GM21619 (cell line): ENCODE results near the gene OXA1L.
"Not testable (repeated sequence)": the region's sequence is repeated elsewhere in the genome, so short reads cannot be mapped to it uniquely, and the experiment has no call there.

ENCODE experiments used
- ATAC-seq: cut with Tn5 transposase; IDR thresholded peaks from one replicate; pipeline ENCODE4 v1.9.1; 2021; ENCODE audit not compliant: unreplicated experiment

OXA1L gene

DNA sequence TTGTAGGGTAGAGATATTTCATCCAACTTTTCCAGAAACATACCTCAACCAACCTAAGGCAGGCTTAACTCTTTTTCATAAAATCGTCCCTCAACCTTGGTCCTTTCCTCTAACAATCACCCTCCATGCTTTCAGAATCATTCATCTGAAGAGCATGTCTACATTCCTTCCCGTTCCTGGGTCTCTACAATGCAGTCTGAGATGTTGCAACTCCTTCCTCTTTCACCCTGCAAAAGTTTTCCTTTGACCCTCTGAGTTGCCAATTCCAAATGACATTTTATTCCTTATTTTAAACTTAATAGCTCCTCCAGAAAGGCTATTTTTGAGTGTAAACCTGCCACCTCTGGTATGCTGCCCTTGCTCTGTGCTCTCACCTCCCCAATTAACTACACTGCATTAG lies 32.0 kb downstream of the OXA1L start:
- ATAC-seq = no peak

DNA sequence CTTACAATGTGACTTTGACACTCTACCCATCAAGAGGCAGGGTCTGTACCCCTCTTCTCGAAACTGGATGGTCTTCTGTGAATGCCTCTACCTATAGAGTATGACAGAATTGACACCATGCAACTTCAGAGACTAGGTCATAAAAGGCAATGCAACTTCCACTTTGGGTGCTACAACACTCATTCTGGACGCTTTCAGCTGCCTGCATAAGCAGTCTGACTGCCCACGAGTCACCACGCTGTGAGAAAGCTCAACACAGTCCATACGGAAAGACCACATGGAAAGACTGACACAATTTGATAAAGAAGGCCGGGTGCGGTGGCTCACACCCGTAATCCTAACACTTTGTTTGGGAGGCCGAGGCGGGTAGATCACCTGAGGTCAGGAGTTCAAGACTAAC lies 33.9 kb downstream of the OXA1L start:
- no peak for ATAC-seq

DNA sequence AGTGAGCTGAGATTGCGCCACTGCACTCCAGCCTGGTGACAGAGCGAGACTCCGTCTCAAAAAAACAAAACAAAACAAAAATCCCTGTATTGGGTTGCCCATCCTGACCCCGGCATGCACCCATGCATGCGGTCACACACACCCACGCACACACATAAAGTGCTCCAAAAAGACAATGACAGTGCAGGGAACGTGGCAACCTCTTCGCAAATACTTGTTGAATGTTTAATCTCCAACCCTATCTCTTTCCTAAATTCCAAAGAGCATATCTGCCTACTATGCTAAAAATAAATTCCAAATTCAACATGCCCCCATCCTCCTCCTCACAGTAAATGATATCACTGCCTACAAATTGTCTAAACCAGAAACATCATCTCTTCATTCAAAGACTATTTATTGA lies 35.2 kb downstream of the OXA1L start:
- ATAC-seq = no peak

DNA sequence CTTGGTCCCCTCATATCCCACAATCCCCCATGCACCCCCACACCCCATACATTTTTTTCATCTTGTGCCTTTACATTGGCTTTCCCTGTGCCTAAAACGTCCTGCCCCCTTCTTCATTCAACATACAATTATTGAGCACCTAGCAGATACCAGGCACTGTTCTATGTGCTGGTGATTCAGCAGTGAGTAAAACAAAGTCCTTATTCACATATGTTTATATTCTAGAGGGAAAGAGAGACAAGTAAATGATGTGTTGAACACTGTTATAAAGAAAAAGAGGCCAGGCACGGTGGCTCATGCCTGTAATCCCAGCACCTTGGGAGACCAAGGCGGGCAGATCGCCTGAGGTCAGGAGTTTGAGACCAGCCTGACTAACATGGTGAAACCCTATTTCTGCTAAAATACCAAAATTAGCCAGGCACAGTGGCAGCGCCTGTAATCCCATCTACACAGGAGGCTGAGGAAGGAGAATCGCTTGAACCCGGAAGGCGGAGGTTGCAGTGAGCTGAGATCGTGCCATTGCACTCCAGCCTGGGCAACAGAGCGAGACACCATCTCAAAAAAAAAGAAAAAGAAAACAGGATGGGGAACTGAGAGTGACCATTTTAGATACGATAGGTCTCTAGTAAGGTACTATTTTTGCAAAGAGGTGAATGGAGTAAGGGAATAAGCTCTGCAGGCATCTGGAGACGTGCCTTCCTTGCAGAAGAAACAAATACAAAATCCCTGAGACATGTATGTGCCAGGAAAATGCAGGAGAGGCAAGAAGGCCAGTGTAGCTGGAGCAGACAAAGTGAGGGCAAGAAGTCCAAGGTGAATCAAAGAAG lies 36.6 kb downstream of the OXA1L start:
- peak; percentile 46 for ATAC-seq

DNA sequence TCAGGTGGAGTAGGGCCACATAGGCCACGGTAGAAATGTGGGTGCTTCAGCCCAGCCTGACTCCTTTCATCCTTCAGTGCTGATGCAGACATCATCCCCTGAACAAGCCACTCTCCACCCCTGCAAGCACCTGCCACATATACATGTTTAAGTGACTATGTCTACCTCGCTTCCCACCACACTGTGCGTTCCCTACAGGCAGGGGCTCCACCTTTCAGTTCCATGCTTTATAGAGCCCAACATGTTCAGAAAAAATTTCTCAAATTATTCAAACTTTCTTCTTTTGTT lies 37.1 kb downstream of the OXA1L start:
- ATAC-seq = peak; percentile 33

DNA sequence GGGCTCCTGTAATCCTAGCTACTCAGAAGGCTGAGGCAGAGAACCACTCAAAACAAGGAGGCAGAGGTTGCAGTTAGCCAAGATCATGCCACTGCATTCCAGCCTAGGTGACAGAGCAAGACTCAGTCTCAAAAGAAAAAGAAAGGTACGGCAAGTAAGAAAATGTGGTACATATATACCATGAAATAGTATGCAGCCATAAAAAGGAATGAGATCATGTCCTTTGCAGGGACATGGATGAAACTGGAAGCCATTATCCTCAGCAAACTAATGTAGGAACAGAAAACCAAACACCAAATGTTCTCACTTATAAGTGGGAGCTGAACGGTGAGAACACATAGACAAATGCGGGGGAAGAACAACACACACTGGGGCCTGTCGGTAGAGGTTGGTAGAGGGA lies 38.7 kb downstream of the OXA1L start:
- not testable (repeated sequence) for ATAC-seq

DNA sequence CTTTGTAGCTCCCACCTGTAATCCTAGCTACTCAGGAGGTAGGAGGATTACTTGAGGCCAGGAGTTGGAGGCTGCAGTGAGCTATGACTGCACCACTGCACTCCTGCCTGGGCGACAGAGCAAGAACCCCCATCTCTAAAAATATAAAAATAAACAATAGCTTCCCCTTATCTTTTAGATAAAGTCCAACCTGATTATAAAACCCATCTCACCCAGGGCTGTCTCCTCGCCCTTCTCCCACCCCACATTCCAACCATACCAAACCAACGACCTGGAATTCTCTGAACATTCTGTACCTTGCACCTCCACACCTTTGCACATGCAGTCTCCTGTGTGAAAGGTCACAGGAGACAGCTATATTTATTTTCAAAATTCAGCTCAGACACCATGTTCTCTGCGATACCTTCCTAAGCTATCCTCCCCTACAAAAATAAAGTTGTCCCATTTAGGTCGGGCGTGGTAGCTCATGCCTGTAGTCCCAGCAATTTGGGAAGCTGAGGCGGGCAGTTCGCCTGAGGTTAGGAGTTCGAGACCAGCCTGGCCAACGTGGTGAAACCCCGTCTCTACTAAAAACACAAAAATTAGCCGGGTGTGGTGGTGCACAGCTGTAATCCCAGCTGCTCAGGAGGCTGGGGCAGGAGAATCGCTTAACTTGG lies 41.1 kb downstream of the OXA1L start:
- ATAC-seq = no peak

DNA sequence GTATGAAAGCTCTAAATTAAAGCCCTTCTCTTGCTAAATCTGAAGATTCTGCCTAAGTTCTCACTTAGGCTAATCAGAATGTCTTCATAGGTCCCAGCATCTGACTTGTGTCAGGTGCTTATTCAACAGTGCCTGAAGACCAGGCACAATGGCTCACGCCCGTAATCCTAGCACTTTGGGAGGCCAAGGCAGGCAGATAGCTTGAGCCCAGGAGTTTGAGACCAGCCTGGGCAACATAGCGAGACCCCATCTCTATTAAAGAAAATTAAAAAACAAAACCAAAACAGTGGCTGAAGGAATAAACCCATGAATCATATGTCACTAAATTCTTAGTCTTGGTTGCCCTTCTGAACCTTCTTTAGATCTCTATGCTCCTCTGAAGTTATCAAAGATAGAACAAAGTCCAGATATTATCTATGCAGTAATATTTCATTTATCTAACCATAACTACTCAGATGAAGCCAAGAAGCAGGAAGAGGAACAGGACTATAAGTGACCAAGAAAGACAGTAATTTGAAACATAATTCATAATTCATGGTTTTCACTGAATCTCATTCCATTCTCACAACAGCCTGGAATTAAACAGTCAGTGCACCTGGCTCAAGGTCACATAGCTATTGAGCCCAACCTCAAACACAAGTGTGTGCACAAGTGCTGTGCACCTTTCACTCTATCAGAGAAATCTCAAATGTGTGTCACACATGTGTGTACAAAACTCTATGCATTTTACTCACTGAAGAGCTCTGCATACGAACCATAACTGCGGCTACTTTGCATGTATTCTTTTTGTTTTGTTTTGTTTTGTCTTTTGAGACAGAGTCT lies 42.1 kb downstream of the OXA1L start:
- ATAC-seq = no peak

DNA sequence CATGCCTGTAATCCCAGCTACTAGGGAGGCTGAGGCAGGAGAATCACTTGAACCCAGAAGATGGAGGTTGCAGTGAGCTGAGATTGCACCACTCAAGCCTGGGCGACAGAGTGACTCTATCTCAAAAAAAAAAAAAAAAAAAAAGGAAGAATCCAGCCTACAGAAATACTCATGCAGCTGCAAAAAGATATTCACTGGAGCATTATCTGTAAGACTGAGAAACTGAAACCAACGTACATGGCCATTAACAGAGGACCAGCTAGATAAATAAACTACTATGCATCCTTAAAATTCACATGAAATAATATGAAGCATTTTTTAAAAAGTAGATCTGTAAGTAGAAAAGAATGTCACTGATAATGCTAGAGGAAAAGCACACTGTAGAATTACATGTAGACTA lies 45.2 kb downstream of the OXA1L start:
- no peak for ATAC-seq

DNA sequence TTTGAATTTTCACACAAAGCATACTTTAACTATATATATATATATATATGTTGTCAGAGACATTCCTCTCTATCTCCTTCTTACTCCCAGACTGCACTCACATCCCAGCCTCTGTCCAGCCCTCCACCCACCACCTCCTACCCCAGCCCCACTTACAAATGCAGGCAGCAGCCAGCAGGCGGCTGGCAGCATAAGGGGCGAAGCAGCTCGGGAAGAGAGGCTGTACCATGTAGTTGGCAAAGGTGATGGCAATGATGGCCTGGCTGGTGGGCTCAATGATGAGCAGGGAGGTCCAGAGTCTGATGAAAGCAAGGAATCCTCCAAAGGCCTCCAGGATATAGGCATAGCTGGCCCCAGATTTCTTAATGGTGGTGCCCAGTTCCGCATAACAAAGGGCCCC lies 46.3 kb downstream of the OXA1L start:
- ATAC-seq = no peak

DNA sequence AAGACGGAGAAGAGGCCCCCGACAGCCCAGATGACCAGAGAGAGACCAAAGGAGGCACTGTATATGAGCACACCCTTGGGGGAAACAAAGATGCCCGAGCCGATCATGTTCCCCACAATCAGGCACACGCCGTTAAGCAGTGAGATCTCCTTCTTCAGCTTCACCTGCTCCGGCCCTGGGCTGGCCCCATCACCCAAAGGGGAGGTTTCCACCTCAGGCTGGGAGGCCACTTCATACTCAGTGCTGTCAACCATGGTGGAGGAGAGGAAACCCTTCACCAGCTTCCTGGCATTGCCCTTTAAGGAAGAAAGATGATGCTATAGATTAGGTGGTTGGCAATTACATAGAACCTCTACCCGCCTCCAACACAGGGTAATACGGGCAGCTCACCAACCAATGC lies 46.7 kb downstream of the OXA1L start:
- no peak for ATAC-seq

DNA sequence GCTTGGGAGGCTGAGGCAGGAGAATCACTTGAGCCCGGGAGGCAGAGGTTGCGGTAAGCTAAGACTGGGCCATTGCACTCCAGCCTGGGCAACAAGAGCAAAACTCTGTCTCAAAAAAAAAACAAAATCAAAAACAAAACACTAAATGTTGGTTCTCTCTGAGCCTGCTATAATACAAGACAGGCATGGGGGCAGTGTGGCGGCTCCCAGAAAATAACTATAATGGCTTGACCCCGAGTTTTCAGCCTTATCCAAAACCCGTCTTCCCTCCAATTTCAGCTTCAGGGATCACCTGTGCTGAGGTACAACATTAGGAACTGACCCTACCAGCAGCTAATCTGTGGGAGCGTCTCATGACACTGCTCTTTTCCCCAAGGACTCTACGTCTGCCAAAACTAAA lies 47.9 kb downstream of the OXA1L start:
- ATAC-seq = no peak

DNA sequence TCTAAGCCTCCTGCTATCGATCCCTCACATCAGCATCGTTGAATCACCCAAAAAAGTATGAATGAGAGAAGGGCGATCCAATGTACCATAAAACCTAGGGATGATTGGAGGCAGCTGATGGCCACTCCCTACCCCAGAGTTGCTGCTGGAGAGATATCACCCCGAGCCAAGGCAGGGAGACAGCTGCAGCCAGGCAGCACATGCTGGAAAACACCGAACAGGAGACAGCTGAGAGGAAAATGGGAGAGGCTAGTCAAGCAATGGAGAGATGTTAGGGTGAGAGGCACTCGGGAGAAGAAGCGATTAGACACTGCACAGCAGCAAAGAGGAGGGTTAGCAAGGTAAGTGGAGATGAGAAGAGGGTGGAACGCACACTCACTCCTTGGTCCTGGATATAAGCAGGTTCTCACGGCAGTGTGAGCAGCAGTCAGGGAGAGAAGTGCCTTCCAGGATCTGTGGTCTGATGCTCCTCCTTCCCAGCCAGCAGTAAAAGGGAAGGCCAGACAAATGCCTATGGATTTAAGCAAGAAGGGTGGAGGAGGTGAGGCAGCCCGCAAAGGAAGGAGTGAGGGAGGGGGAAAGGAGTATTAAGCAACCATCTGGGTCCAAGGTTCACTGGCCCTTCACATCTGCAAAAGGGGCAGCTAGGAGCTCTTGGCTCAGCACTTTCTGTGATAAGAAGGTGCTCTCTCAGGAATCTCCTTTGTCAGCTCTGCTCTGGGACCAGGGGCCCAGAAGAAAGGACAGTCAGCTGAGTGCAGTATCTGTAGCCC lies 48.6 kb downstream of the OXA1L start, which contains the start of gene SLC7A7:
TSS of gene SLC7A7 (minus strand) at position 495 of the 773 bp plus-strand sequence. CDS start 2,037 bp downstream, outside the sequence.
- no peak for ATAC-seq

DNA sequence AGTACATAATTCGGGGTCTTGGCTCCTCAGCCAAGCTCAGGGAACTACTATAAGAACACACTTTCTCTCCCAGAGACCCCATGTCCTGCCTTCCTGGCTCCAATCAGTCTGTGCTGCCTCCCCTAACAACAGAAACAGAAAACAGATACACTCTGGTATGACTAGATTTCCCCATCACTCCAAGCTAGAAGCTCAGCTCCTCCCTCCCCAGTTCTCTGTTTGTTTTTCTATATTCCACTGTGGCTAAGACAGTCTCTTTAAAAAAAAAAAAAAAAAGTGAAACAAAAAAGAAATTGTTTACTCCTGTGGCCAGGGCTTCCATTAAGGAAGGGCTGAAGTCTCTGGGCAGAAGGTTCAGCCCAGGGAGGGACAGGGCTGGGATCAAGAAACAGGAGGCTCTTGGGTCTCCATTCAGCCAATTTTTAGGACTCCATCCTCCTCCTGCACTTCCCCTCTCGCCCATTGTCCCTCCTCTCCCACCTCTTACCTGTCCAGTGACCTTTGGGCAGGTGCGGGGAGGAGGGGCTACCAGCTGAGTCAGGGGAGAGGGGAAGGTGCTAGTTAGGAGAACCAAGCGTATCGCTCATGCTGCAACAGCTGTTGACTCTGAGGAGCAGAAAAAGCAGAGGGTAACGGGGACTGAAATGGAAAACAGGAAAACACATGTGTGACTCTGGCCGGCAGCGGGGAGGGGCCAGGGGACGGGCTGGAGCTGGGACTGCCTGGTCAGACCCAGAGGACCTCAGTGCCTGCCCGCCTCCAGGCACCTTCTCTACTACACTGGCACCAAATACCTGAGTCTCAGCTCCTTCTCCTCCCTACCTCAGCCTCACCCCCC lies 52.9 kb downstream of the OXA1L start:
- no peak for ATAC-seq

DNA sequence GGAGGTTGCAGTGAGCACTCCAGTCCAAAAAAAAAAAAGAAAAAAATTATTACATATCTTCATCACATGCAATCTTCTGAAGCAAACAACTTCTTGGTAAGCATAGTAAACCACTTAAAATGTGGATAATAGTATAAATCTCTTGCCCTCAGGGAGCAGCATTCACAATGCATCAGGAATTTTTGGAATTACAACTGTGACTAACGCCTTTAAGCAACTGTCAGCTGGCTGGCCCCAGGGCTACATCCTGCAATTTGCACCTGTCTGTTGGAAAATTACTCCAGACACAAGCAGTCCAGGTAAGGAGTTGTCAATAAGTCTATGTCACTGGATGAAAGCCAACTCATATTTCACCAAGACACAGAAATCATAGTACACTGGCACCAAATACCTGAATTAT lies 54.2 kb downstream of the OXA1L start:
- ATAC-seq = no peak

DNA sequence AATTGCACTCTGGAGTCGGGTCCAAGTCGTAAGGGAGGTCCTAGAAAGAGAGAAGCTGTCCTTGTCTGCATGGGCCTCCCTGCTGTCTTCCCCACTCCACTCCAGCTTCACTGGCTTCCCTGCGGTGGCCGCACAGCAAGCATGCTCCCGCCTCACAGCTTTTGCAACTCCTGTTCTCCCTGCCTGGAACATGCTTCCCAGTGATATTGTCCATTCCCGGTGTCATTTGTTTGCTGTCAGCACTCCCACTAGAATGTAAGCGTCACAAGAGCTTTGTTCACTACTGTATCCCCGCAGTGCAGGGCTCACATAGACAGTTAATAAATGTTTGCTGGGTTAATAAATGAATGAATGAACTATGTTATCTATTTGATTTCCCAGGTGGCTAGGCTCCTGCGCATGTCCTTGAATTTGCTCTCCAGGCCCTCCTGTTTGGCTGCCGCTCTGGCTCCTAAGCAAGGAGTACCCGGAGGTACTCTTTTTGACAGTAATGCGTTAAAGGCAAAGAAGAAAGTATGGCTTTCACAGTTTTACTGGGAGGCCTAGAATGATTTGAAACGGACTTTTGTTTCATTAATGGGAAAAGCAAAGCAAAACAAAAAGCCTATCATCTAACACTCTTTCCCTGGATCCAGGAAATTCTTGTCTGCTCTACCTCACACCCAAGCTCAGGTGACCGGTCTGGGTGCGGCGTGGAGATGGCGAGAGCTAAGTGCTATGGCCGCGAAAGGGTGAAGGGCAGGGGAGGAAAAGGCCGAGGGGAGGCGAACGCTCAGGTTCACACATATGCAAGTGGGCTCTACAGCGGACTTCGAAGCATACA lies 54.9 kb downstream of the OXA1L start:
- ATAC-seq = no peak

DNA sequence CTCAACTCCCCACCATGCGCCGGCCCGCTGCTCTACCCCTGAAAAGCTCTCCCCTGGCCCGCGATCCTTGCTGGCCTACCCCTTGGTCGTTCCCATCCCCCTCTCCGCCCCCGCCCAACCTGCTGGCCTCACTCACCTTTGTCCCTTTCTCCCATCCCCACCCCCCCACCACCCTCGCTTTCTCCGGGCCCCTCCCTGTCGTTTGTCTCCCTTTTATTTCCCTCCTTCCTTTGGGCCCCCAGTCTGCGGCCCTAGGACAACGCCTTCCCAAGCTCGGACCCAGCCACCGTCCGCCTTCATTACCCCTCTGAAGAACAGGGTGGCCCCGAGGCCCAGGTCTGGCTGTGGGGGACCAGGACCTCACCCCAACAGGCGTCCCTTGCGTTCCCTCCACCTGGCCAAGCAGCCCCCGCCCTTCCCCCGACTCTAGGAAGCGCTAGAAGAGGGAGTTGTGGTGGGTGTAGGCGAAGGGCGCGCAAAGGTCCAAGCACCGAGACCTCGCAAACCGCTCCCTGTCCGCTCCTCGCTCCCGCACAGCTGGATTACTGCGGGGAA lies 55.6 kb downstream of the OXA1L start:
- ATAC-seq = no peak
